Activated CD4-positive, alpha-beta T cell treated with anti-CD3 and anti-CD28 coated beads, Interleukin-2, amount 10 ng/mL, durations not matched to agents 7 days and 5 days (primary cell): ENCODE data around the gene MFAP3L. TPM values are rescaled to one million over a fixed set of nuclear protein-coding genes. Genes with fewer than 3 reads are reported as not detected.

ENCODE experiments used
- CTCF ChIA-PET: fragments of 350-600 bp; sonication (Branson Sonifier 250); formaldehyde crosslinking; loops from one replicate; lab custom pipeline; 2021; ENCODE audit warnings: antibody characterized with exemption; lab: Charles Lee
- POLR2A ChIA-PET: fragments of 350-600 bp; sonication (Branson Sonifier 250); formaldehyde crosslinking; loops from one replicate; lab custom pipeline; 2021; ENCODE audit warnings: antibody characterized with exemption; lab: Charles Lee
- DNase-seq: peaks from one replicate; pipeline ENCODE4 v3.0.0-alpha.2; 2020
- H3K27ac Mint-ChIP-seq: one replicate; pipeline ENCODE4 v1.8.0; 2021; ENCODE audit warnings: mild to moderate bottlenecking, moderate library complexity, mixed read lengths
- H3K27me3 Mint-ChIP-seq: one replicate; pipeline ENCODE4 v1.8.0; 2021; ENCODE audit warnings: mixed read lengths
- H3K36me3 Mint-ChIP-seq: one replicate; pipeline ENCODE4 v1.8.0; 2021; ENCODE audit warnings: low read depth, mixed read lengths
- H3K4me1 Mint-ChIP-seq: one replicate; pipeline ENCODE4 v1.8.0; 2021; ENCODE audit warnings: mixed read lengths
- H3K4me3 Mint-ChIP-seq: one replicate; pipeline ENCODE4 v1.8.0; 2021; ENCODE audit warnings: mild to moderate bottlenecking, moderate library complexity, mixed read lengths
- H3K9me3 Mint-ChIP-seq: one replicate; pipeline ENCODE4 v1.8.0; 2021; ENCODE audit warnings: mixed read lengths
- total RNA-seq, 2 experiments: library from RNA; stranded (reverse); gene quantifications; one replicate each; pipeline ENCODE4 v1.2.3, GENCODE V29; 2021

The MFAP3L gene
- total RNA-seq, 2 experiments from 2014 or later, result 0.27 to 0.35 TPM

GRCh38 chr4:170011921-170012628, 14.1 kb downstream of the MFAP3L start:
- CTCF ChIA-PET, result no interaction called here
- H3K4me1 Mint-ChIP-seq, result peaks cover 4% of the 10 kb centered on the region
- H3K9me3 Mint-ChIP-seq, result no peaks in the 10 kb centered on the region
- H3K27ac Mint-ChIP-seq, result no peak overlapping the region
- DNase-seq, result no peak
- H3K27me3 Mint-ChIP-seq, result peaks cover 11% of the 10 kb centered on the region
- no peaks in the 10 kb centered on the region for H3K36me3 Mint-ChIP-seq
- POLR2A ChIA-PET, result no interaction called here
- H3K4me3 Mint-ChIP-seq, result no peak overlapping the region

GRCh38 chr4:170009291-170009690, 16.9 kb downstream of the MFAP3L start:
- H3K27me3 Mint-ChIP-seq, result peaks cover 11% of the 10 kb centered on the region
- H3K9me3 Mint-ChIP-seq, result no peaks in the 10 kb centered on the region
- no peak overlapping the region for H3K4me3 Mint-ChIP-seq
- ChIA-PET POLR2A (no interaction called here), CTCF (interaction anchor here (0.7 to 1.1 kb wide), 2 partner anchors 13 to 199 kb away, joined by 3 read pairs; no protein-coding TSS in a partner anchor)
- H3K27ac Mint-ChIP-seq, result no peak overlapping the region
- no peaks in the 10 kb centered on the region for H3K36me3 Mint-ChIP-seq
- no peak for DNase-seq
- H3K4me1 Mint-ChIP-seq, result peaks cover 4% of the 10 kb centered on the region

GRCh38 chr4:170008801-170009200, 17.4 kb downstream of the MFAP3L start:
- no peak for DNase-seq
- H3K9me3 Mint-ChIP-seq, result no peaks in the 10 kb centered on the region
- POLR2A ChIA-PET, result no interaction called here
- H3K4me1 Mint-ChIP-seq, result peaks cover 4% of the 10 kb centered on the region
- no peaks in the 10 kb centered on the region for H3K36me3 Mint-ChIP-seq
- no peak overlapping the region for H3K4me3 Mint-ChIP-seq
- peaks cover 11% of the 10 kb centered on the region for H3K27me3 Mint-ChIP-seq
- CTCF ChIA-PET, result interaction anchor here (0.7 kb wide), 1 partner anchor 199 kb away, joined by 3 read pairs; no protein-coding TSS in a partner anchor
- no peak overlapping the region for H3K27ac Mint-ChIP-seq

GRCh38 chr4:170008371-170008770, 17.8 kb downstream of the MFAP3L start:
- Mint-ChIP-seq H3K36me3 (no peaks in the 10 kb centered on the region), H3K4me3 (no peak overlapping the region), H3K4me1 (peaks cover 4% of the 10 kb centered on the region), H3K9me3 (no peaks in the 10 kb centered on the region), H3K27me3 (peaks cover 11% of the 10 kb centered on the region), H3K27ac (no peak overlapping the region)
- CTCF ChIA-PET, result no interaction called here
- DNase-seq, result no peak
- POLR2A ChIA-PET, result no interaction called here

DNA sequence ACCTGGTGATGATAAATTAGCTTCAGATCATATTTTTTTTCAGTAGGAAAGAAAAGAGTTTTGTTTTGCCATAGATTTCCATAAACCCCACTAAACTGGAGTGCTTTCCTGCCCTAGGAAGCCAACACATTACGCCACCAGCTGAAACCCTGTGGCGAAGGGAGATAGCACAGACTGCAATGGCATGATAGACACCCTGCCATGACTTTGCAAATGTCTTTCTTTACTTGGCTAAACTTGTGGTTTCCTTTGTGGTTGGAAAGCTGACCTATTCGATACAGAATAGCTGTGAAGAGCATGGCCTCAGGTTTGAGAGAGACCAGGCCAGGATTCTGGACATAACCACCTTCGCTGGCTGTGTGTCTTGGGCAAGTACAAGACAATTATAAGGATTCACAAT, 19.1 kb downstream of the MFAP3L start:
- CTCF ChIA-PET, result no interaction called here
- Mint-ChIP-seq H3K4me1 (peaks cover 4% of the 10 kb centered on the region), H3K27me3 (peaks cover 11% of the 10 kb centered on the region), H3K36me3 (no peaks in the 10 kb centered on the region), H3K27ac (no peak overlapping the region), H3K4me3 (no peak overlapping the region), H3K9me3 (no peaks in the 10 kb centered on the region)
- no peak for DNase-seq
- POLR2A ChIA-PET, result no interaction called here

DNA sequence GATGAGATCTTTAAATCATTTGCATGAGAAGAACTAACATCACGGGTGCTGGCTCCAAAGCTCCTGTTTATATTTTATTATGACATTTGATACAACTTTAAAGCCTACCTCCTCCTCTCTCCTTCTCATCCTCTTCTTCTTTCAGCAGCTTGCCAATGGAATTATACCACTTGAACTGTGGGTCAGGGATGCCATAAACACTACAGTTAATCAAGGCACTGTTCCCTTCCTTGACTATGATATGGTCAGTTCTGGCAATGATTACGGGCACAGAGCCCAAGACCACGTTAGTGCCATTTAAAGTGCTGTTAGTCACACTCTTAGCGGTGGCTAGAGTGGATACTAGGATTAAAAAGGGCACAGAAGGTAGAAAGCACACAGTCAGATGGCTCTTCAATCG, 20.7 kb downstream of the MFAP3L start:
- H3K36me3 Mint-ChIP-seq, result no peaks in the 10 kb centered on the region
- ChIA-PET POLR2A (no interaction called here), CTCF (interaction anchor here (0.6 kb wide), 1 partner anchor 41 kb away, joined by 3 read pairs; no protein-coding TSS in a partner anchor)
- DNase-seq, result no peak
- H3K27me3 Mint-ChIP-seq, result peaks cover 11% of the 10 kb centered on the region
- H3K27ac Mint-ChIP-seq, result no peak overlapping the region
- H3K4me3 Mint-ChIP-seq, result no peak overlapping the region
- no peaks in the 10 kb centered on the region for H3K9me3 Mint-ChIP-seq
- peaks cover 4% of the 10 kb centered on the region for H3K4me1 Mint-ChIP-seq

DNA sequence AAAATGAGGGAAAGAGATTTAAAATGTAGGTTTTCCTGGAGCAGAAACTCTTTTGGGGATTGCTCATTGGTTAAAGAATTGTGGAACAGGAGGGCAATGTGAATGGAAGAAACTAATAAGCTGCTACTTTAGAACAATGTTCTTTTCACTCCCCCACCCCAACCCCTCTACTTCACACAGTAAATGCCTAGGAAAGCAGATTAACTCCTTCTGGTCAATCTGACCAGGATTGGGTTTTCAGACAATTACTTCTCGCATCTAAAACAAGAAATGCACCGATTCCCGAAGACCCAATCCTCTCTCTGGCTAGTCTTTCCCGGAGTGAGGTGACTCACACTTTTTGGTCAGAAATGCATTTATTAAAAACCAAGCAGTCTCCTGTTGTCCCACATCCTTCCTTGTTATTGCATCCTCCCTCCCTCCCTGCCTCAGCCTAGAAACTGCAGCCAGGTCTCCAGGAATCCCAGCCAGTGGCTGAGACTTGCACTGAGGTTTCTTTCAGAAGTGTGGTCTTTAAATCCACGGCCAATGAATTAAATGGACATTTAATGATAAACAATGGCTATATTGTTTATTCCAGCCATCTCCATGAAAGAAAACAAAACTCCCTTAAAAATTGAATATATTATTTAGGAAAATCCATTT, 21.4 kb downstream of the MFAP3L start:
- Mint-ChIP-seq H3K4me1 (peaks cover 4% of the 10 kb centered on the region), H3K27me3 (peaks cover 9% of the 10 kb centered on the region), H3K36me3 (no peaks in the 10 kb centered on the region), H3K4me3 (no peak overlapping the region), H3K9me3 (no peaks in the 10 kb centered on the region), H3K27ac (no peak overlapping the region)
- no peak for DNase-seq
- ChIA-PET CTCF (interaction anchor here (0.6 kb wide), 1 partner anchor 41 kb away, joined by 3 read pairs; no protein-coding TSS in a partner anchor), POLR2A (no interaction called here)

DNA sequence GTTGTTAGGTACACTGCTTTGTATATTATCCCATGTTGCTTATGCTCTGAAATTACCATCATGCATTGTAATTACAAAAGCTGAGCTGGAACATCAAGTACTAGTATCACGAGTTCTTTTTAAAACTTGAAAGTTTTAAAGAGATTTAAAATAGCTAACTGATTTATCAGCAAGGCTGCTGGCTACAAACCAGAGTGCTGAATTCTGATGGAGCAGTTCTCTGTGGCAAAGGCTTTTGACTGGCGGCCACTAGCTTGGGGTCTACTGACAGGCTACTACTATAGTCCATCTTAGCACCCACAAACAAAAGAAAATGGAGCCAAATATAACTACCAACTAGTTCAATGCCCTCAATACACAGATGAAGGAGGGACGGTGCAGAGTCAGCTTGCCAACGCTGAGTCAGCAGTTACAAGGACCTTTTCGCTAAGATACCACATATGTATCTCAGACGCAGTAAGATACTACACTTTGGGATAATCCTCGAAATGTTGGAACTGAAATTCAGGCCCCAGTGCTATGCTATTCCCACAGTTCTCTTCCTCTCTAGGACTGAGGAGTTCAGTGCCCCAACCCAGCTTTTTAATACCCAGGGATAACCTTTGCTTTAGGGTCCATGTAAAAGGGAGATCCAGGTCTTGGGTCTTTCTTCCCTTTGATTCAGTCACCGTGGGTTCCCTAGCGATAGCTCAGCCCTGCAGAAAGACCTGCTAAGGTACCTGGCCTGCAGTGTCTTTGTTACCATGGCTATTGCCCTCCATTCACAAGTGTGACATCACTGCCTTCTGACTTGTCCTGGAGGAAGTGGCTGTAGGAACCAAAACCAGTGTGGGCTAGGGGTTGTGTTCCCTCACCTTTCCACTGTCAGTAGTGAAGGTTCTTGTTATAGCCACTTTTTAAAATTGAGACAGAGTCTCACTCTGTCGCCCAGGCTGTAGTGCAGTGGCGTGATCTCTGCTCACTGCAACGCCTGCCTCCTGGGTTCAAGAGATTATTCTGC, 22.8 kb downstream of the MFAP3L start:
- no peak overlapping the region for H3K27ac Mint-ChIP-seq
- H3K4me3 Mint-ChIP-seq, result no peak overlapping the region
- no peak for DNase-seq
- H3K36me3 Mint-ChIP-seq, result no peaks in the 10 kb centered on the region
- ChIA-PET CTCF (interaction anchor here (0.7 kb wide), 1 partner anchor 1957 kb away, joined by 4 read pairs; no protein-coding TSS in a partner anchor), POLR2A (no interaction called here)
- peaks cover 4% of the 10 kb centered on the region for H3K27me3 Mint-ChIP-seq
- peaks cover 4% of the 10 kb centered on the region for H3K4me1 Mint-ChIP-seq
- H3K9me3 Mint-ChIP-seq, result no peaks in the 10 kb centered on the region

DNA sequence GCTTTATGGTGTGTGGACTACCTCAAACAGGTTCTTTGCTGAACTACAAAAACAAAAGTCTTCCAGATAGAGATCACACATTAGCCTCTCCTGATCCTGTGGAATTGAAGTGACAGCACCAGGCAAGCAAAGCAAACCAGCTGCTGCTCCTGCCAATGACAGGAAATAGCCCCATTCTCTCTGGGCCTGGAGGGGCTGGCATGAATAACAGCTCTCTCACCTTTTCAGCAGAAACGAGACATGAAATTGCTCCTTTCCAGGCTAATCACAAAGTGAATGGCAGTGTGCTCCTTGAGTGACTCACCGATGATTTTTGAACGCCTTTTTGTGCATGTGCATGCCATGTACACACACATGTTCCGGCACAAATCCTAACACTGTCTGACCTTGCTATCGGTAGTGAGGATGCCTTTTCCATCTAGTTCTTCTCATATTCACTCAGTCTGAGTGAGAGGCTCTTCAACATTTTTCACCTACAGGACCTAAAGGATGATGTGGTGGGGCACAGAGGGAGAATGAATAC, 24.4 kb downstream of the MFAP3L start:
- Mint-ChIP-seq H3K4me3 (no peak overlapping the region), H3K27me3 (no peaks in the 10 kb centered on the region), H3K36me3 (no peaks in the 10 kb centered on the region), H3K9me3 (no peaks in the 10 kb centered on the region), H3K4me1 (no peaks in the 10 kb centered on the region), H3K27ac (no peak overlapping the region)
- ChIA-PET CTCF (no interaction called here), POLR2A (no interaction called here)
- no peak for DNase-seq

DNA sequence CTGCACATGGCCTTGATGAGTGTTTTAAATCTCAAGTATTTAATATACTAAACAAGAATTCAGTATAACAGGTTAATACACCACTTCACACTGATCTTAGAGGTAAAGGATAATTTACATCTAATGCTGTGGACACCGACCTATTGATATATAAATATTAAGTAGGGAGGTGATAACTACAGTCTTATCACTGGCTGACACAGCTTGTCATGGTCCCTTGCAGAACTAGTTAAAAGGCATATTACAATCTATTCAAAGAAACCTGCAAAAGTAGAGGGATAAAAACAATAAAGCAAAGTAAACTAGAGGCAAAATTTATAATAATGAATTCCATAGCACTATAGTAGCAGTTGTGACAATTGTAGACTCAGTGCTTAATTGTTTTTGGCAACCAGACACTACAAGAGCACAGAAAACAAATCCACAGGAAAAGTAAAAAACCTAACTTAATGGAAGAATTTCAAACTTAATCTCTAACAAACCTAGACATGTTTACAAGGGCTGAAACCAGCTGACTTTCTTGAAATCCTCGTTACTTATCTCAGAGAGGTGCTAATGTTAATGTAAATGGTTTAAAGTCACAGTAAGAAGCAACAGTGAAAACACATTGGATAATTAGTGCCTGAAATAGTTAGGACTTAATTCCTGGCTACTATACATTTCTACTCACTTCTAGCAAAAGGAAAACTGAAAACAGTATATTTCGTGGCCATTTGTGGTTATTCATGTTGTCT, 25.0 kb downstream of the MFAP3L start:
- Mint-ChIP-seq H3K27me3 (no peaks in the 10 kb centered on the region), H3K4me1 (no peaks in the 10 kb centered on the region), H3K36me3 (no peaks in the 10 kb centered on the region), H3K4me3 (no peak overlapping the region), H3K27ac (no peak overlapping the region), H3K9me3 (no peaks in the 10 kb centered on the region)
- ChIA-PET CTCF (interaction anchor here (0.6 kb wide), 1 partner anchor 396 kb away, joined by 3 read pairs; no protein-coding TSS in a partner anchor), POLR2A (no interaction called here)
- DNase-seq, result no peak

DNA sequence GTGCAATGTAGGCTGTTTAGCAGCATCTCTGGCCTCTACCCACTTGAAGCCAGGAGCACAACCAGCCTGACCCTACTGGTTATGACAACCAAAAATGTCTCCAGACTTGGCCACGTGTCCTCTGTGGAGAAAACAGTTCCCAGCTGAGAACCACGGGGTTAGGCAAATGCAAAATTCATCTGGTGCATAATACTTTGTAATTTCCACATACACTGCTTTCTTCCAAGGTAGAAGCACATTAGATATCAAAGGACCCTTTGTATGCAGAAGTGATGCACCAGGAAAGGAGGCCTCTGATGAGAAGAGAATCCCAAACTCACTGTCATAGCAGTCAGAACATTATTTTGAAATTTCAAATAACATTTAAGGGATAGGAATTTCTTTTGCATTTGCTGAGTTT, 26.3 kb downstream of the MFAP3L start:
- Mint-ChIP-seq H3K36me3 (no peaks in the 10 kb centered on the region), H3K27ac (no peak overlapping the region), H3K9me3 (no peaks in the 10 kb centered on the region), H3K4me3 (no peak overlapping the region), H3K27me3 (no peaks in the 10 kb centered on the region), H3K4me1 (no peaks in the 10 kb centered on the region)
- no peak for DNase-seq
- POLR2A ChIA-PET, result no interaction called here
- CTCF ChIA-PET, result interaction anchor here (1.2 kb wide), 1 partner anchor 10 kb away, joined by 3 read pairs; no protein-coding TSS in a partner anchor

DNA sequence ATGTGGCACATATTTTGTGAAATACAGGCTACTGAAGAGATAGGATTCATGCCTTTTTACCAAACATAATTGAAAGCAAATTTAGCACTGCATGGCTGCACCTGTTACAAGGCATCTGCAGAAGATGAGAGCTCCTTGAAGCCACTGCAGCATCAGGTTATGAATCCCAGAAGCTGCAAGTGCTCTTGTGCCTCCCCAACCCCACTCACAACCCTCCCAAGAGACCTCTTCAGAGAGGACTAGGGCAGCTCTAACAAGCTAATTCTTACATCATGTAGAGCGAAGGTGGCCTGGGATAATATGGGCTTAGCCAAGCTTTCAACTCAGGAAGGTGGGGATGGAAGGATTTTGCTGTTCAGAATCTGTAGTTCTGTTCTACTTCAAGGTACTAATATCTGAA, 27.2 kb downstream of the MFAP3L start:
- Mint-ChIP-seq H3K36me3 (no peaks in the 10 kb centered on the region), H3K27ac (no peak overlapping the region), H3K9me3 (no peaks in the 10 kb centered on the region), H3K27me3 (no peaks in the 10 kb centered on the region), H3K4me1 (no peaks in the 10 kb centered on the region), H3K4me3 (no peak overlapping the region)
- DNase-seq, result no peak
- CTCF ChIA-PET, result interaction anchor here (1.2 kb wide), 1 partner anchor 11 kb away, joined by 3 read pairs; no protein-coding TSS in a partner anchor
- POLR2A ChIA-PET, result no interaction called here
